ENCODE data around the gene LIN7A.

LIN7A gene

DNA sequence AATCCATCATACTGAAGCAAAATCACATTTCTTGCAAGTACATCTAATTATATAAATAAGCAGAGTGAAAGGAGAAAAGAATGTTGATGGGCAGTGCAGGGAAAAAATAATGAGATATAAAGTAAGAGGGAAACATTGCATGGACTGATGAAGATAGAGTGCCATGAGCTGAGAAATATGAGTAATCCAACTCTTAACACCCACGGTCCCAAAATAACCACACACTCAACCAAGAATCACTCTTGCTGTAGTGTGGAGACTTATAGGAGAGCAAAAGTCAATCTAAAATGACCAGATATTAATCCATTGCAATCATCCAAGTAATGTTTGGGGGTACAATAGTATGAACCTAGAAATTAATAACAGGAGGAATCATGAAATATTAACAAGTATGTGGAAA lies 180.9 kb downstream of the LIN7A start:
- DNase-seq (ENCODE audit: low read depth, low spot score) = no peak

GRCh38 chr12:80754274-80754673 lies 183.5 kb downstream of the LIN7A start:
- no peak for DNase-seq (ENCODE audit: low read depth, low spot score)

DNA sequence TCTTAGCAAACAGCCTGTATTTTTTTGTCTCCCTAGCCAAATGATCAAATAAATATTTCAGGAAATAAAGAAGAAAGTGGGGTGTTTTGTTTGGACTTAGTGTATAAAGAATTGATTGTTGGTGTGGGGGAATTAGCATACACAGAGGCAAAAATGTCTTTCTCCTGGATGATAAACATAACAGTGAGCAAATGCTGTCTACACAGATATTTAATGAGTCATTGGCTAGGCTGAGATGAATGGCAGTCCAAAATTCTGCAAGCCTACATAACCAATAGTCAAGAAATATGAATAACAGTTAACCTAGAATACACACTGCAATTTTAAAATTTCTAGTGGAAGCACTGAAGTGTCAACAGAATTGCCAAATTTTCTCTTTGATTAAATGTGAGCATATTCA lies 185.3 kb downstream of the LIN7A start:
- DNase-seq (ENCODE audit: low read depth, low spot score) = no peak

GRCh38 chr12:80749456-80749855 lies 188.3 kb downstream of the LIN7A start:
- DNase-seq (ENCODE audit: low read depth, low spot score) = no peak

GRCh38 chr12:80747800-80748199 lies 189.9 kb downstream of the LIN7A start:
- DNase-seq (ENCODE audit: low read depth, low spot score) = no peak

- no peak for DNase-seq (ENCODE audit: low read depth, low spot score)
These were observed 191.8 kb downstream of the LIN7A start for GRCh38 chr12:80745851-80746505.
